ENCODE results near the gene LRRC1.
"Not testable (repeated sequence)": the region's sequence is repeated elsewhere in the genome, so short reads cannot be mapped to it uniquely, and the experiment has no call there.

DNA sequence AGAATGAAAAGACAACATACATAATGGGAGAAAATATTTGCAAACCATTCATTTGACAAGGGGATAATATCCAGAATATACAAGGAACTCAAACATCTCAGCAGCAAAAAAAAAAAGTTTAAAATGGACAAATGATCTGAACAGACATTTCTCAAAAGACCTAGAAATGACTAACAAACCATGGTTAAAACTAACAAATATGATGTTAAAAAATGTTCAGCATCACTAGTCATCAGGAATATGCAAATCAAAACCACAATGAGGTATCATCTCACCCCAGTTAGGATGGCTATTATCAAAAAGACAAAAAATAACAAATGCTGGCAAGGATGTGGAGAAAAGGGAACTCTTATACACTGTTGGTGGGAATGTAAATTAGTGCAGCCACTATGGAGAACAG, 9.8 kb upstream of the LRRC1 start:
- TF ChIP-seq CTCF, POLR2A (IDR thresholded peaks at IDR 0.05): not testable (repeated sequence)
